Measurements from ENCODE around the gene MYBBP1A. TPM values are rescaled to one million over a fixed set of nuclear protein-coding genes. Genes with fewer than 3 reads are reported as not detected.

MYBBP1A gene
- total RNA-seq, 1 donor from 2014 or later: 73.5 TPM

- no peak for DNase-seq (ENCODE audit: low spot score in 2 of 2, unreplicated experiment in 2 of 2)
These were observed 7.1 kb upstream of the MYBBP1A start for GRCh38 chr17:4562015-4562969.

GRCh38 chr17:4560837-4561256 is 5.7 kb upstream of the MYBBP1A start:
- Mint-ChIP-seq H3K36me3 (no peaks in the 10 kb centered on the region), H3K27me3 (ENCODE audit: low read depth) (no peaks in the 10 kb centered on the region), H3K9me3 (no peaks in the 10 kb centered on the region), H3K4me1 (peaks cover 28% of the 10 kb centered on the region), H3K27ac (no peak overlapping the region), H3K4me3 (no peak overlapping the region)
- no peak for TF ChIP-seq CTCF (IDR thresholded peaks at IDR 0.05; ENCODE audit: unreplicated experiment)
- no peak for DNase-seq (ENCODE audit: low spot score in 2 of 2, unreplicated experiment in 2 of 2)

More at GRCh38 chr17:4562015-4562969, 7.1 kb upstream of the MYBBP1A start:
- Mint-ChIP-seq H3K36me3 (no peaks in the 10 kb centered on the region), H3K9me3 (no peaks in the 10 kb centered on the region), H3K4me1 (peaks cover 29% of the 10 kb centered on the region), H3K27ac (no peak overlapping the region), H3K4me3 (no peak overlapping the region), H3K27me3 (ENCODE audit: low read depth) (no peaks in the 10 kb centered on the region)
- TF ChIP-seq CTCF (IDR thresholded peaks at IDR 0.05; ENCODE audit: unreplicated experiment): no peak

- H3K27ac Mint-ChIP-seq: no peak within 1 kb of the TSS
These were observed 5.2 kb upstream of the MYBBP1A start, which contains the start of gene GGT6 for GRCh38 chr17:4560421-4560820. Gene GGT6, minus strand, starts transcription at chr17:4560577. Its CDS starts 56 bp downstream, at chr17:4560521.

GRCh38 chr17:4559966-4560365 is 4.8 kb upstream of the MYBBP1A start:
- H3K9me3 Mint-ChIP-seq: no peaks in the 10 kb centered on the region
- no peaks in the 10 kb centered on the region for H3K27me3 Mint-ChIP-seq (ENCODE audit: low read depth)
- H3K4me3 Mint-ChIP-seq: no peak overlapping the region
- H3K4me1 Mint-ChIP-seq: peaks cover 30% of the 10 kb centered on the region
- no peak for DNase-seq (ENCODE audit: low spot score in 2 of 2, unreplicated experiment in 2 of 2)
- H3K27ac Mint-ChIP-seq: no peak overlapping the region
- no peak for TF ChIP-seq CTCF (IDR thresholded peaks at IDR 0.05; ENCODE audit: unreplicated experiment)
- no peaks in the 10 kb centered on the region for H3K36me3 Mint-ChIP-seq

More at GRCh38 chr17:4560421-4560820, 5.2 kb upstream of the MYBBP1A start, which contains the start of gene GGT6:
- no peak within 1 kb of the TSS for H3K4me3 Mint-ChIP-seq
- no peak for DNase-seq (ENCODE audit: low spot score in 2 of 2, unreplicated experiment in 2 of 2)
- H3K4me1 Mint-ChIP-seq: peaks cover 28% of the 10 kb centered on the region
- TF ChIP-seq CTCF (IDR thresholded peaks at IDR 0.05; ENCODE audit: unreplicated experiment): no peak
- no peaks in the 10 kb centered on the region for H3K27me3 Mint-ChIP-seq (ENCODE audit: low read depth)
- no peaks in the 10 kb centered on the region for H3K36me3 Mint-ChIP-seq
- no peaks in the 10 kb centered on the region for H3K9me3 Mint-ChIP-seq

GRCh38 chr17:4559139-4559791 is 4.1 kb upstream of the MYBBP1A start:
- Mint-ChIP-seq H3K27me3 (ENCODE audit: low read depth) (no peaks in the 10 kb centered on the region), H3K36me3 (no peaks in the 10 kb centered on the region)

More at GRCh38 chr17:4559139-4559791, 4.1 kb upstream of the MYBBP1A start:
- H3K4me3 Mint-ChIP-seq: no peak overlapping the region
- no peaks in the 10 kb centered on the region for H3K9me3 Mint-ChIP-seq
- H3K27ac Mint-ChIP-seq: no peak overlapping the region
- DNase-seq (ENCODE audit: low spot score in 2 of 2, unreplicated experiment in 2 of 2): no peak
- no peak for TF ChIP-seq CTCF (IDR thresholded peaks at IDR 0.05; ENCODE audit: unreplicated experiment)
- H3K4me1 Mint-ChIP-seq: peaks cover 36% of the 10 kb centered on the region

Data from mesothelial cell of epicardium (in vitro differentiated cells).